ENCODE results near the gene RDH11.
"Not testable (repeated sequence)": the region's sequence is repeated elsewhere in the genome, so short reads cannot be mapped to it uniquely, and the experiment has no call there.

RDH11 gene, protein sequence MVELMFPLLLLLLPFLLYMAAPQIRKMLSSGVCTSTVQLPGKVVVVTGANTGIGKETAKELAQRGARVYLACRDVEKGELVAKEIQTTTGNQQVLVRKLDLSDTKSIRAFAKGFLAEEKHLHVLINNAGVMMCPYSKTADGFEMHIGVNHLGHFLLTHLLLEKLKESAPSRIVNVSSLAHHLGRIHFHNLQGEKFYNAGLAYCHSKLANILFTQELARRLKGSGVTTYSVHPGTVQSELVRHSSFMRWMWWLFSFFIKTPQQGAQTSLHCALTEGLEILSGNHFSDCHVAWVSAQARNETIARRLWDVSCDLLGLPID

DNA sequence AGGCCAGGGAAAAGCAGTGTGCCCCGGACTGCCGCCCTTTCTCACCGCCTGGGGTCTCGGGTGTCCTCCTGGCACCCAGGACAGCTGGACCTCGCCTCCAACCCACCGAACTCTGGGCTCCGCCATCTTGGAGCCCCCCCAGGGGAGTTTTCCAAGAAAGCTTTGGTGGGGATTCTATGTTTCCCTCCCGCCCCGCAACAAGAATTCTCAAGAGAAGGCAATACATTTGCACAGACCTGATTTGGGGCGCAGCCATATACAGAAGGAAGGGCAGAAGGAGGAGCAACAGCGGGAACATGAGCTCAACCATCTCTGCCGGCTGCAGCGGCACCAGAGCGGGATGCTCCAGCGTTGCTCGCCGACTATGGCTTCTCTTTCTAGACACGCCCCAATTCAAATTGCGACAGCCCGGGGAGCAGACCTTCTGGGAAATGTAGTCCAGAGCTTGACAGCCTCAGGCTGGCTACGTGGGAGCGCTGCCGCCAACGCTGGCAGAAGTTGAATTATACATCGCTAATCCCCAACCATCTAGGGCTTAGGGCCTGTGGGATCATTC, at the start of gene RDH11:
Gene RDH11, minus strand, starts transcription at position 371 of the 556 bp plus-strand sequence. Its CDS starts 61 bp downstream, at position 310.
- DNase-seq: peak; percentile 84

DNA sequence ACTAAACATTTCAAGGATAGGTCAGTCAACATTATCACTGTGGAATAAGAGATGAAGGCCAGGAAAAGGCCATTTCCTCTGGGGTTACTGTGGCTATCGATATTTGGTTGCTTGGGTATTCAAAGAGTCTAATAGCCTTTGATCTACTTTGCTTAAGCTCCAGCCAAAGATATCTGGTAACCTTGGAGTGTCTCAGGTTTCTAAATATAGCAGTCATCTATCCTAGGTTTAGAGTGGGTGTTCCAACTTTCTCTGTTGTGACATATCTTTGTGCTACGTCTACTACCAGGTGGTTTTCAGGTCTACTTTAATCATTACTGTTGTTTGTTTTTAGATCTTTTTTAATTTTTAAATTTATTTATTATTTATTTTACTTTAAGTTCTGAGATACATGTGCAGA, 48.5 kb upstream of the RDH11 start:
- no peak for DNase-seq

DNA sequence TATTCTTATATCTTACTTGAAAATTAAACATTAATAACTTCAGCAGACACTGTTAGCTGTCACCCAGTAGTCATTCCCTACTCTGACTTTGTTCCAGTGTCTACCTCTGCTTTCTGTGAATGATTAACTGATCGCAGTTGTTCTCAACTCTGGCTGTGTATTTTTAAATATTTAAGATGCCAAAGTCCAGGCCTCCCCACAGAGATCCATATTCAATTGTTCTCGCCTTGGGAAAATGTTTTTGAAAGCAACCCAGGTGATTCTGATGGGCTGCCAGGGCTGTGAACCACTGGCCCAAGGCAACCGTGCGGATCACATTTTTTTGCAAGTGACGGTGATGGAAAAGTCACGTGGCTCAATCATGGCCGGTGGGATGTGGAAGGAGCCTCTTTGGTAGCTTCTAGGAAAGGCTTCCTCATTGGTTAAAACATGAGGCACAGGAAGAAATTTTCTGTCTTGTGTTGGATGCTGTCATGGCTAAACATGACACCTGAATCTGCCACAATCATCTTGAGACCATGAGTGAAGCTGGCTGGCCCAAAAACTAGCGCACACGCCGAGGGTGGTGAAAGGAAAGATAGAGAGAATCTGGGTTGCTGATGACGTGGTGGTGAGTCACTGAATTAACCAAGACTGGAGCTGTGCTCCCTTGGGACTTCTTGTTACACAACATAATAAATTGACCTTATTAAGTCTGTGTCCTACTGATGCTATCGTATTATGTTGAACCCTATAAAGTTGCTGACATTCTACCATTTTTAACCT, 43.4 kb upstream of the RDH11 start:
- DNase-seq: no peak

DNA sequence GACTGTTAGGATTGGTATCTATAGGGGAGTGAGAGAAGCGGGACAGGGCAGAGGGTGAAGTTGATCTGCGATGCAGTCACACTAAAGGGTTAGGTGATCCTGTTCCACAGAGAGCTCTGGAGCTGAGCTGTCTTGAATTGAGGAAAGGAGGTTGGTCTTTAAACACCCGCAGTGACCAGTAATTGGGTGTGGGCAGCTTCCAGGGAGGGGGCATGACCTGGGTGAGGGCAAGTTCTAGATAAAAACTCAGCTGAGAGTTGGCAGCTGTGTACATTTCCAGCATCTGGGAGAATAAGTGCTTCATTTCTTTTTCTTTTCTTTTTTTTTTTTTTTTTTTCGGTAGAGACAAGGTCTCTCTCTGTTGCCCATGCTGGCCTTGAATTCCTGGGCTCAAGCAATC, 41.2 kb upstream of the RDH11 start:
- no peak for DNase-seq

GRCh38 chr14:67735336-67736147, 40.0 kb upstream of the RDH11 start:
- DNase-seq: no peak

- no peak for DNase-seq
Observed at GRCh38 chr14:67734675-67735074, 39.1 kb upstream of the RDH11 start.

DNA sequence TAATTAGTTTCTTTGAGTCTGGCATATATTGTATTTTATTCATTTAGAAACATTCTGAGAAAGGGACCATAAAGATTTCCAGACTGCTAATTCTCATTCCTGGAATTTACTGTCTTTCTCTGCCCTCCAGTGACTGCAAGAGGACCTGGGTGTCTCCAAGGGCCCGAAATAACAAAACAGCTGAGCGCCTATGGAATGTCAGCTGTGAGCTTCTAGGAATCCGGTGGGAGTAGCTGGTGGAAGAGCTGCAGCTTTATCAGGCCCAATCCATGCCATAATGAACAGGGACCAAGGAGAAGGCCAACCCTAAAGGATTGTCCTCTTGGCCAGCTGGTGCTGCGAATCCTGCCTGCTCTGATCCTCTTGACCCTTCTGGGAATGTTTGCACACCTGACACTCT, 38.1 kb upstream of the RDH11 start:
- no peak for DNase-seq

GRCh38 chr14:67729072-67729885, 33.7 kb upstream of the RDH11 start:
- DNase-seq: no peak

DNA sequence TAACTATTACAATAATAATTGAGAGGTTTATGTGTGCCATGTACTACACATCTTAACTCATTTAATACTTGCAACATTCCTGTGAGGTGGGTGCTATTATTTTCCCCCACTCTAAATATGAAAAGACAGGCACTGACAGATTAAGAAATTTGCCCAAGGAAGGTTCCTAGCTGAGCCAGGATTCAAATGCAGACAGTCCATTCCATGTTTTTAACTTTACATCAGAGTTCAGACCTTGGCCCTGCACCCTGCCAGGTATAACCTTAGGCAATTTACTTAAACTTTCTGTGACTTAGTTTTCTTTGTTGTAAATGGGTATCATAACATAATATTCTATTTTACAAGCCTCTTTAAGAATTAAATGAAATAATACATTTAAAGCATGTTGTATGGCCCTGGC, 32.7 kb upstream of the RDH11 start:
- DNase-seq: no peak

GRCh38 chr14:67727361-67727760, 31.8 kb upstream of the RDH11 start:
- DNase-seq: no peak

DNA sequence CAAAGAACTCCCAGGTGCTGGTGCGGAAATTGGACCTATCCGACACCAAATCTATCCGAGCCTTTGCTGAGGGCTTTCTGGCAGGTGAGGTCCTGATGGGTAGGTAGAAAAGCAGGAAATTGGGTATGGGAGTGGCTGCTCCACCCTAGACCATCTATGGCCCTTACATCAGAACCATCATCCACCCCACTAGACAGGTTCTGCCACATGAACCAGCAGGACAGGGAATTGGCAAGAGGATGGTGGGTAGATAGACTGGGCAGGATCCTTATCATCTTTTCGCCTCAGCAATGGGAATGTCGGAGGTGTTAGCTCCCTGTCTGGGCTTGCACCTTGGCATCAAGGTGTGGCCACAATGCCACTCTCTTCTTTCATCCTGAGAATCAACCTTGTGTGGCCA, 29.6 kb upstream of the RDH11 start:
- no peak for DNase-seq

- DNase-seq: no peak
Observed at GRCh38 chr14:67722293-67722692, 26.7 kb upstream of the RDH11 start.

DNA sequence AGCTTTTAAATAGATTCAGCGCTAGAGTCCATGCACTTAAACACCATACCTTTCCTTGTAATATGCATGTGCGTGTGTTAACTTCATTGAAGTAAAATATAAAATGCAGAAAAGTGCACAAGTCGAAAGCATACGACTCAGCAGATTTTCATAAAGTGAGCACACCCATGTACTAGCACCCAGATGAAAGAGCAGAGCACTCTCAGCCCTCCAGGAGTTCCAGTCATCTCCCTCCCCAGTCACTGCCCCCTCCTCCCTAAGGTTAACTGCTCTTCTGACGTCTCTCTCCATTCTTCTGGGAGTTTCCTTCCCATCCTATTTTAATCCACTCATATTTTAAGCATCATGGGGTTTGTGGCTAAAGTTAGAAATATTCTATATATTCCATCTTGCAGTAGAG, 26.3 kb upstream of the RDH11 start:
- no peak for DNase-seq

DNA sequence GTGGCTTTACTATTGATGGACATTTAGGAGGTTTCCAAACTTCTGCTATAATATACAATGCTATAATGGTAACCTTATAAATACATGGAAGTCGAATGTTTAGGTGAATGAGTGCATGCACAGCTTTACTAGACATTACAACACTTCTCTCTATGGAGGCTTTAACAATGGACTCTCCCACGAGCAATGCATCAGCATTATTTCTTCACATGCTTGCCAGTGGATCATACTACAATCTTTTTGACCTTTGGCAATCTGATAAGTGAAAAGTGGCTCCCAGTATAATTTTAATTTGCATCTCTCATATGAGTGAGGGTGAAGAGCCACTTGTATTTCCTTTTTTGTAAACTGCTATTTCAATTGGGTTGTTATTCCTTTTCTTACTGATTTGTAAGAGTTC, 24.3 kb upstream of the RDH11 start:
- no peak for DNase-seq

DNA sequence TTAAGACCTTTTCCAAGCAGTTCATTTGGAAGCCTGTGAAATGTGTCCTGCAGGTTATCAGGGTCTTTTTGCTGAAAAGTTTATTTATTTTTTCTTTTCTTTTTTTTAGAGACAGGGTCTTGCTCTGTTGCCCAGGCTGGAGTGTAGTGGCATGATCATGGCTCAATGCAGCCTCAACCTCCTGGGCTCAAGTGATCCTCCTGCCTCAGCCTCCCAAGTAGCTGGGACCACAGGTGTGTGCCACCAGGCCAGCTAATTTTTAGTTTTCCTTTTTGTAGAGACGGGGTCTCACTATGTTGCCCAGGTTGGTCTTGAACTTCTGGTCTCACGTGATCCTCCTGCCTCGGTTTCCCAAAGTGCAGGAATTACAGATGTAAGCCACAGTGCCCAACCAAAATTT, 23.8 kb upstream of the RDH11 start:
- DNase-seq: not testable (repeated sequence)

GRCh38 chr14:67718265-67718664, 22.7 kb upstream of the RDH11 start:
- no peak for DNase-seq

DNA sequence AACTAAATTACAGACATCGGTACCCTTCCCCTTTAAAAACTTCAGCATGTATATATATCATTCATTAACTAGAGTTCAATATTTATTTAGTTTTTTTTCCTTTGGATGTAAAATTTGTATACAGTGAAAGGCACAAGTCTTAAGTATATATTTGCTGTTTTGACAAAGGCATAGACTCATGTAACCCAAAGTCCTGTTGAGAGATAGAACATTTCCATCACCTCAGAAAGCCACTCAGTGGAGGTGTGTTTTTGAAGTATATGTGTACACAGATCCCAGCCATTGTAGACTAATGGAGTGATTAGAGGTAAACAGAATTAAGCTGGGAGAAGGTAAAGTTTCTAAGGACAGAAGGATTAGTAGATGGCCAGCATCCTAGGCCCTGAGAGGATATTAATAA, 21.5 kb upstream of the RDH11 start:
- no peak for DNase-seq

DNA sequence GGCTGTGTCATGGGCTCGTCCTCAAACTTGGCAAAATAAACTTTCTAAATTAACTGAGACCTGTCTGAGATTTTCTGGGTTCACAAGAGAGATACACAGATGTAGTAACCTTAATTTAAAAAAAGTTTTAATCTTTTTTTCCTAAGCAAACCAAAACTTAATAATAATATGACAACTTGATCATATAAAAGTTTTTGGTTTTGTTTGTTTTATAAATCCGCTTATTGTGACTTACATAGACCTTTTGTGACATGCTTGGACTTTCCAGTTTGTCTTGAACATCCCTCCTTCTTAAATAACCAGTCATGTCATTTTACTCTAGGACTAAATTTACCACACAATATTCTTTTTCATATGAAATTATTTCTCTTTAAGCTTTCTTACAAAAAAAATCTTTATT, 14.6 kb upstream of the RDH11 start:
- no peak for DNase-seq

DNA sequence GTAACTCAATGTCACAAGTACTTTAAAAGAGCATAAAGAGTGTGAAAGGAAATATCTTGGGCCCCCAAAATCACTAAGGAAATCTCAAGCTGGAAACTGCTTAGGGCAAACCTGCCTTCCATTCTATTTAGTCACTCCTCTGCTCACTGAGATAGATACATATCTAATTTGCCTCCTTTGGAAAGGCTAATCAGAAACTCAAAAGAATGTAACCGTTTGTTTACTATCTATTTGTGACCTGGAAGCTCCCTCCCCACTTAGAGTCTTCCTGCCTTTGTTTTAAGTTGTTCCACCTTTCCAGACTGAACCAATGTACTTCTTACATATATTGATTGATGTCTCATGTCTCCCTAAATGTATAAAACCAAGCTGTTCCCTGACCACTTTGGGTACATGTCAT, 14.2 kb upstream of the RDH11 start:
- not testable (repeated sequence) for DNase-seq

- DNase-seq: not testable (repeated sequence)
Observed at GRCh38 chr14:67709346-67709745, 13.8 kb upstream of the RDH11 start.

GRCh38 chr14:67705211-67705610, 9.6 kb upstream of the RDH11 start:
- no peak for DNase-seq

- DNase-seq: peak; percentile 60
Observed at GRCh38 chr14:67704484-67705089, 9.0 kb upstream of the RDH11 start.

Measured in RPMI8226 (cell line).